ENCODE measurements around the gene AXIN1. TPM values are rescaled to one million over a fixed set of nuclear protein-coding genes. Genes with fewer than 3 reads are reported as not detected.
"Not testable (repeated sequence)": the region's sequence is repeated elsewhere in the genome, so short reads cannot be mapped to it uniquely, and the experiment has no call there.

AXIN1 gene
- total RNA-seq, 2 experiments from 2014 or later, result 25.5 to 30.6 TPM

GRCh38 chr16:340370-341091, 12.0 kb downstream of the AXIN1 start:
- no peak for DNase-seq
- H3K9me3 Mint-ChIP-seq, result no peaks in the 10 kb centered on the region
- POLR2A ChIA-PET, result no interaction called here
- peaks cover 53% of the 10 kb centered on the region for H3K4me1 Mint-ChIP-seq
- H3K36me3 Mint-ChIP-seq (ENCODE audit: low read depth), result peaks cover 35% of the 10 kb centered on the region
- no peak overlapping the region for H3K4me3 Mint-ChIP-seq
- H3K27ac Mint-ChIP-seq, result peak overlapping the region; percentile 54
- CTCF ChIA-PET, result interaction anchor here (0.6 to 1.2 kb wide), 3 partner anchors 8 to 96 kb away, joined by 3 read pairs; partner anchors contain the start of gene AXIN1
- no peaks in the 10 kb centered on the region for H3K27me3 Mint-ChIP-seq

GRCh38 chr16:339680-340079, 12.8 kb downstream of the AXIN1 start:
- Mint-ChIP-seq H3K4me3 (peak overlapping the region; percentile 22), H3K4me1 (peaks cover 51% of the 10 kb centered on the region), H3K27ac (peak overlapping the region; percentile 54), H3K9me3 (no peaks in the 10 kb centered on the region), H3K36me3 (ENCODE audit: low read depth) (peaks cover 26% of the 10 kb centered on the region), H3K27me3 (no peaks in the 10 kb centered on the region)
- POLR2A ChIA-PET, result no interaction called here
- CTCF ChIA-PET, result interaction anchor here (0.6 to 1.2 kb wide), 3 partner anchors 13 to 271 kb away, joined by 3 read pairs; partner anchors contain the start of gene AXIN1
- no peak for DNase-seq

- Mint-ChIP-seq H3K4me1 (peaks cover 47% of the 10 kb centered on the region), H3K4me3 (no peak overlapping the region), H3K9me3 (no peaks in the 10 kb centered on the region), H3K27ac (no peak overlapping the region), H3K36me3 (ENCODE audit: low read depth) (peaks cover 19% of the 10 kb centered on the region), H3K27me3 (no peaks in the 10 kb centered on the region)
- ChIA-PET CTCF (no interaction called here), POLR2A (no interaction called here)
- DNase-seq, result no peak
Measured at GRCh38 chr16:337975-338575, 14.4 kb downstream of the AXIN1 start.

GRCh38 chr16:337437-337836, 15.1 kb downstream of the AXIN1 start:
- no peak for DNase-seq
- peaks cover 19% of the 10 kb centered on the region for H3K36me3 Mint-ChIP-seq (ENCODE audit: low read depth)
- no peaks in the 10 kb centered on the region for H3K27me3 Mint-ChIP-seq
- ChIA-PET CTCF (no interaction called here), POLR2A (no interaction called here)
- H3K4me1 Mint-ChIP-seq, result peaks cover 41% of the 10 kb centered on the region
- H3K4me3 Mint-ChIP-seq, result no peak overlapping the region
- H3K9me3 Mint-ChIP-seq, result no peaks in the 10 kb centered on the region
- no peak overlapping the region for H3K27ac Mint-ChIP-seq

- POLR2A ChIA-PET, result no interaction called here
- no peaks in the 10 kb centered on the region for H3K27me3 Mint-ChIP-seq
Measured at GRCh38 chr16:336269-336668, 16.3 kb downstream of the AXIN1 start.

GRCh38 chr16:334861-335632, 17.5 kb downstream of the AXIN1 start:
- peaks cover 35% of the 10 kb centered on the region for H3K4me1 Mint-ChIP-seq
- POLR2A ChIA-PET, result not testable (repeated sequence)

More at GRCh38 chr16:336269-336668, 16.3 kb downstream of the AXIN1 start:
- Mint-ChIP-seq H3K9me3 (no peaks in the 10 kb centered on the region), H3K36me3 (ENCODE audit: low read depth) (peaks cover 12% of the 10 kb centered on the region), H3K27ac (no peak overlapping the region), H3K4me3 (no peak overlapping the region), H3K4me1 (peaks cover 39% of the 10 kb centered on the region)
- no peak for DNase-seq
- CTCF ChIA-PET, result interaction anchor here (0.7 kb wide), 2 partner anchors 92 to 232 kb away, joined by 3 read pairs; no protein-coding TSS in a partner anchor

GRCh38 chr16:334164-334832, 18.2 kb downstream of the AXIN1 start:
- H3K27me3 Mint-ChIP-seq; H3K36me3 Mint-ChIP-seq (ENCODE audit: low read depth); H3K27ac Mint-ChIP-seq; H3K9me3 Mint-ChIP-seq; H3K4me3 Mint-ChIP-seq; POLR2A ChIA-PET; CTCF ChIA-PET; DNase-seq: not testable (repeated sequence)
- peaks cover 30% of the 10 kb centered on the region for H3K4me1 Mint-ChIP-seq

More at GRCh38 chr16:334861-335632, 17.5 kb downstream of the AXIN1 start:
- H3K27me3 Mint-ChIP-seq, CTCF ChIA-PET, DNase-seq, H3K4me3 Mint-ChIP-seq, H3K27ac Mint-ChIP-seq, H3K9me3 Mint-ChIP-seq: not testable (repeated sequence)
- H3K36me3 Mint-ChIP-seq (ENCODE audit: low read depth), result peaks cover 12% of the 10 kb centered on the region

- CTCF ChIA-PET, result no interaction called here
- no peak overlapping the region for H3K27ac Mint-ChIP-seq
- DNase-seq, result no peak
- H3K9me3 Mint-ChIP-seq, result no peaks in the 10 kb centered on the region
- peaks cover 6% of the 10 kb centered on the region for H3K36me3 Mint-ChIP-seq (ENCODE audit: low read depth)
- POLR2A ChIA-PET, result interaction anchor here (0.6 kb wide), 1 partner anchor 195 kb away, joined by 5 read pairs; no protein-coding TSS in a partner anchor
- no peak overlapping the region for H3K4me3 Mint-ChIP-seq
- peaks cover 27% of the 10 kb centered on the region for H3K4me1 Mint-ChIP-seq
- H3K27me3 Mint-ChIP-seq, result no peaks in the 10 kb centered on the region
Measured at GRCh38 chr16:333406-334094, 19.0 kb downstream of the AXIN1 start.

GRCh38 chr16:331181-331814, 21.2 kb downstream of the AXIN1 start:
- DNase-seq; H3K36me3 Mint-ChIP-seq (ENCODE audit: low read depth); H3K9me3 Mint-ChIP-seq; POLR2A ChIA-PET; H3K27ac Mint-ChIP-seq; H3K27me3 Mint-ChIP-seq; H3K4me3 Mint-ChIP-seq; CTCF ChIA-PET: not testable (repeated sequence)
- H3K4me1 Mint-ChIP-seq, result peaks cover 32% of the 10 kb centered on the region

- Mint-ChIP-seq H3K4me3 (no peak overlapping the region), H3K4me1 (peaks cover 31% of the 10 kb centered on the region), H3K27me3 (no peaks in the 10 kb centered on the region), H3K36me3 (ENCODE audit: low read depth) (peaks cover 6% of the 10 kb centered on the region), H3K9me3 (no peaks in the 10 kb centered on the region), H3K27ac (no peak overlapping the region)
- POLR2A ChIA-PET, result no interaction called here
- no peak for DNase-seq
- CTCF ChIA-PET, result no interaction called here
Measured at GRCh38 chr16:330741-331140, 21.8 kb downstream of the AXIN1 start.

GRCh38 chr16:325375-326145, 27.0 kb downstream of the AXIN1 start:
- peaks cover 43% of the 10 kb centered on the region for H3K4me1 Mint-ChIP-seq
- ChIA-PET POLR2A (no interaction called here), CTCF (interaction anchor here (0.9 to 1.3 kb wide), 3 partner anchors 19 to 98 kb away, joined by 3 read pairs; no protein-coding TSS in a partner anchor)
- peak overlapping the region; percentile 79 for H3K27ac Mint-ChIP-seq
- peaks cover 4% of the 10 kb centered on the region for H3K36me3 Mint-ChIP-seq (ENCODE audit: low read depth)
- H3K27me3 Mint-ChIP-seq, result no peaks in the 10 kb centered on the region
- DNase-seq, result no peak
- no peaks in the 10 kb centered on the region for H3K9me3 Mint-ChIP-seq
- H3K4me3 Mint-ChIP-seq, result peak overlapping the region; percentile 51

Measured in activated CD4-positive, alpha-beta T cell treated with anti-CD3 and anti-CD28 coated beads, Interleukin-2, amount 10 ng/mL, durations not matched to agents 7 days and 5 days (primary cell).